ENCODE results near the gene C7. TPM values are rescaled to one million over a fixed set of nuclear protein-coding genes. Genes with fewer than 3 reads are reported as not detected.

Gene C7
- total and polyA plus RNA-seq, 2 of the 13 experiments (the other 11 are each of a cell fraction or from before 2014, with no cell fraction given): 1.7 to 3.5 TPM

- in situ Hi-C loops (cut with HindIII; ENCODE audit: extremely low pct_ligation_motif_present, low pct_unique_long_range_greater_than_20kb): loop anchor here (5.0 kb wide), 1 partner anchor 738 kb away; no protein-coding TSS in a partner anchor
- no peaks in the 10 kb centered on the region for H3K36me3 ChIP-seq (replicated peaks in 1 of 2; ENCODE audit: control insufficient read depth in 1 of 2, insufficient read depth in 2 of 2, low read length in 2 of 2)
- peak overlapping the region; percentile 85 for H2AFZ ChIP-seq (ENCODE audit: low read length)
- DNase-seq (ENCODE audit: low spot score): peak; percentile 71
- peak; percentile 66 for FAIRE-seq
- POLR2A ChIA-PET: interaction anchor here (1.5 kb wide), 1 partner anchor 9 kb away, joined by 7 read pairs; no protein-coding TSS in a partner anchor
- H3K4me1 ChIP-seq (ENCODE audit: insufficient read depth, low read length): peaks cover 50% of the 10 kb centered on the region
- peak overlapping the region; percentile 52; the same call in 1 of the 2 replicates for H3K9ac ChIP-seq (ENCODE audit: insufficient read depth, low read depth, low read length)
- WGBS (ENCODE audit: low lambda C conversion rate): 1% methylated on average over 7 of the region's 7 CpGs
- no peaks in the 10 kb centered on the region for H4K20me1 ChIP-seq (ENCODE audit: insufficient read depth, low read length)
- ATAC-seq: peak; percentile 98
- H3K9me3 ChIP-seq (ENCODE audit: low read length): no peaks in the 10 kb centered on the region
- H3K4me2 ChIP-seq (ENCODE audit: low read depth, low read length): peak overlapping the region; percentile 65
- H3K27me3 ChIP-seq (ENCODE audit: control insufficient read depth in 1 of 2, insufficient read depth in 2 of 2, low read length in 2 of 2): no peaks in the 10 kb centered on the region
- CTCF ChIA-PET (ENCODE audit: low intra/inter-chr PET ratio, low total read pairs): interaction anchor here (0.8 to 1.8 kb wide), 3 partner anchors 214 to 940 kb away, joined by 3 to 7 read pairs (median 4); no protein-coding TSS in a partner anchor
- BruUV-seq (replicated peaks): no TSS peak
- H3K27ac ChIP-seq (ENCODE audit: extremely low read length, insufficient read depth, low read length): peak overlapping the region; percentile 25
- intact Hi-C loops (cut with micrococcal nuclease; ENCODE audit: unreplicated experiment): loop anchor here (1.0 to 5.0 kb wide), 11 partner anchors 86 to 938 kb away; partner anchors contain the start of gene C6
- H3K79me2 ChIP-seq (ENCODE audit: insufficient read depth, low read length): no peaks in the 10 kb centered on the region
- peak overlapping the region in 2 of 3 experiments; percentile 23 to 35; a peak in 3 of 6 replicates for H3K4me3 ChIP-seq (replicated peaks in 1 of 3; ENCODE audit: insufficient read depth in 1 of 3, low read depth in 2 of 3, low read length in 3 of 3)
- TF ChIP-seq ZNF441 (CRISPR knock-in tag; IDR thresholded peaks at IDR 0.05; ENCODE audit: borderline replicate concordance) (no peak), GABPB1 (CRISPR knock-in tag; IDR thresholded peaks at IDR 0.05) (no peak), HOXA7 (CRISPR knock-in tag; IDR thresholded peaks at IDR 0.05) (no peak), SIX4 (CRISPR knock-in tag; IDR thresholded peaks at IDR 0.05) (peak; percentile 98), FLYWCH1 (CRISPR knock-in tag; IDR thresholded peaks at IDR 0.05) (no peak), POGK (CRISPR knock-in tag; conservative IDR thresholded peaks at IDR 0.05) (no peak), MTF1 (CRISPR knock-in tag; IDR thresholded peaks at IDR 0.05) (no peak), ZFX (CRISPR knock-in tag; IDR thresholded peaks at IDR 0.05; ENCODE audit: low read depth) (no peak), ZNF781 (CRISPR knock-in tag; IDR thresholded peaks at IDR 0.05; ENCODE audit: borderline replicate concordance, not compliant biosample characterization) (no peak), HOXD1 (CRISPR knock-in tag; IDR thresholded peaks at IDR 0.05) (no peak), POLR2G (IDR thresholded peaks at IDR 0.05; ENCODE audit: low read depth, low read length) (no peak), KIAA2018 (CRISPR knock-in tag; IDR thresholded peaks at IDR 0.05; ENCODE audit: borderline replicate concordance) (no peak), ZNF101 (CRISPR knock-in tag; IDR thresholded peaks at IDR 0.05; ENCODE audit: borderline replicate concordance, low read depth) (no peak)
These were observed 4.9 kb upstream of the C7 start for GRCh38 chr5:40904205-40904993.
